DND-41 (cell line): ENCODE data around the gene KRTAP1-5.

Experiments used
- ATAC-seq: fragments of 200-7000 bp; cut with Tn5 transposase; 3 replicates; pipeline ENCODE4 v1.9.1; 2021; ENCODE audit warnings: low read depth; ENCODE audit not compliant: insufficient read depth
- DNase-seq: peaks from one replicate; pipeline ENCODE4 v3.0.0-alpha.2; 2020
- H2AFZ ChIP-seq: 2 replicates; pipeline ENCODE4 v1.6.0; 2012; ENCODE audit warnings: low read depth, low read length
- H3K27ac ChIP-seq: 2 replicates; pipeline ENCODE4 v1.5.1; 2012; ENCODE audit warnings: low read length, inconsistent platforms
- H3K27me3 ChIP-seq: fragments of 200-600 bp; sonication (generic); 2 replicates; pipeline ENCODE4 v1.6.0; 2012; ENCODE audit warnings: low read length, mild to moderate bottlenecking, inconsistent platforms; ENCODE audit not compliant: insufficient read depth, poor library complexity
- H3K36me3 ChIP-seq: 2 replicates; pipeline ENCODE4 v1.5.1; 2012; ENCODE audit warnings: low read length, inconsistent platforms; ENCODE audit not compliant: insufficient read depth
- H3K4me1 ChIP-seq: 2 replicates; pipeline ENCODE4 v1.5.1; 2012; ENCODE audit warnings: mild to moderate bottlenecking, low read length; ENCODE audit not compliant: insufficient read depth
- H3K4me2 ChIP-seq: 2 replicates; pipeline ENCODE4 v1.6.0; 2012; ENCODE audit warnings: mild to moderate bottlenecking, moderate library complexity, low read length, inconsistent platforms; ENCODE audit not compliant: insufficient read depth
- H3K4me3 ChIP-seq, 2 experiments: fragments of 200-600 bp in 1 of 2; shearing (Covaris generic) in 1 of 2; 2 replicates each; pipeline ENCODE4 v1.5.1; 2012 to 2016; ENCODE audit warnings: inconsistent platforms in 2 of 2, low read length in 2 of 2, mild to moderate bottlenecking in 2 of 2, low read depth in 1 of 2, moderate library complexity in 1 of 2
- H3K79me2 ChIP-seq: 2 replicates; pipeline ENCODE4 v1.6.0; 2012; ENCODE audit warnings: low read length, inconsistent platforms; ENCODE audit not compliant: insufficient read depth
- H3K9ac ChIP-seq: 2 replicates; pipeline ENCODE4 v1.6.0; 2012; ENCODE audit warnings: low read depth, mild to moderate bottlenecking, inconsistent platforms, low read length, moderate library complexity
- H3K9me3 ChIP-seq: 2 replicates; pipeline ENCODE4 v1.5.1; 2012; ENCODE audit warnings: low read length, moderate library complexity, mild to moderate bottlenecking, inconsistent platforms; ENCODE audit not compliant: insufficient read depth, severe bottlenecking
- H4K20me1 ChIP-seq: 2 replicates; pipeline ENCODE4 v1.6.0; 2012; ENCODE audit warnings: low read length; ENCODE audit not compliant: insufficient read depth
- EZH2 ChIP-seq: IDR thresholded peaks from 3 replicates; pipeline ENCODE4 v1.6.1; 2012; ENCODE audit warnings: borderline replicate concordance, low read depth, mild to moderate bottlenecking, moderate library complexity, low read length, inconsistent platforms; ENCODE audit not compliant: severe bottlenecking
- TF ChIP-seq, protein P1 (sequence below): IDR thresholded peaks from 2 replicates; pipeline ENCODE4 v1.5.1; 2012; ENCODE audit warnings: borderline replicate concordance, low read length, moderate library complexity, mild to moderate bottlenecking; ENCODE audit not compliant: poor library complexity, severe bottlenecking; ENCODE audit errors: extremely low read depth

KRTAP1-5 gene

DNA sequence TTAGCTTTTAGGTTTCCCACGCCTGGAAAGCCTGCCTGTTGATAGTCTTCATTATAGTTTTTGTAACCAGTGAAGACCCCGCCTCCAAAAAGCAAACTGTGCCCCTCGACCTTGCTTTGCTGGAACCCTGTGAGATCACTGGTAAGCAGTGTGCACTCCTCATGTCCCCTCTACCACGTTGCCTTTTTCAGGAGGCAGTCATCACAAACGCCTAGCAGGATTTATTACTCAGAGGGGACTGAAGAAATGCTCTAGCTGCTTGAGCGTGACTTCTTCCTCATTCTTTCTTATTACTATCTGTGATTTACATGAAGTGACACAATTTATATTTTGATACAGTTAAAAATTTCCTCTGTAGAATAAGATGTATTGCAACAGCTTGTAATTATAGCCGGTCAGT is 11.6 kb downstream of the KRTAP1-5 start:
- Histone ChIP-seq H3K9me3 (no peaks in the 10 kb centered on the region), H2AFZ (no peak overlapping the region), H4K20me1 (no peaks in the 10 kb centered on the region), H3K27me3 (peaks cover 16% of the 10 kb centered on the region), H3K4me3 (no peak overlapping the region), H3K79me2 (no peaks in the 10 kb centered on the region), H3K27ac (no peak overlapping the region), H3K36me3 (no peaks in the 10 kb centered on the region), H3K4me1 (no peaks in the 10 kb centered on the region), H3K4me2 (no peak overlapping the region), H3K9ac (no peak overlapping the region)
- ATAC-seq (no peak), DNase-seq (no peak)
- TF ChIP-seq, protein P1, sequence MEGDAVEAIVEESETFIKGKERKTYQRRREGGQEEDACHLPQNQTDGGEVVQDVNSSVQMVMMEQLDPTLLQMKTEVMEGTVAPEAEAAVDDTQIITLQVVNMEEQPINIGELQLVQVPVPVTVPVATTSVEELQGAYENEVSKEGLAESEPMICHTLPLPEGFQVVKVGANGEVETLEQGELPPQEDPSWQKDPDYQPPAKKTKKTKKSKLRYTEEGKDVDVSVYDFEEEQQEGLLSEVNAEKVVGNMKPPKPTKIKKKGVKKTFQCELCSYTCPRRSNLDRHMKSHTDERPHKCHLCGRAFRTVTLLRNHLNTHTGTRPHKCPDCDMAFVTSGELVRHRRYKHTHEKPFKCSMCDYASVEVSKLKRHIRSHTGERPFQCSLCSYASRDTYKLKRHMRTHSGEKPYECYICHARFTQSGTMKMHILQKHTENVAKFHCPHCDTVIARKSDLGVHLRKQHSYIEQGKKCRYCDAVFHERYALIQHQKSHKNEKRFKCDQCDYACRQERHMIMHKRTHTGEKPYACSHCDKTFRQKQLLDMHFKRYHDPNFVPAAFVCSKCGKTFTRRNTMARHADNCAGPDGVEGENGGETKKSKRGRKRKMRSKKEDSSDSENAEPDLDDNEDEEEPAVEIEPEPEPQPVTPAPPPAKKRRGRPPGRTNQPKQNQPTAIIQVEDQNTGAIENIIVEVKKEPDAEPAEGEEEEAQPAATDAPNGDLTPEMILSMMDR = no peak
- no peak for TF ChIP-seq EZH2

DNA sequence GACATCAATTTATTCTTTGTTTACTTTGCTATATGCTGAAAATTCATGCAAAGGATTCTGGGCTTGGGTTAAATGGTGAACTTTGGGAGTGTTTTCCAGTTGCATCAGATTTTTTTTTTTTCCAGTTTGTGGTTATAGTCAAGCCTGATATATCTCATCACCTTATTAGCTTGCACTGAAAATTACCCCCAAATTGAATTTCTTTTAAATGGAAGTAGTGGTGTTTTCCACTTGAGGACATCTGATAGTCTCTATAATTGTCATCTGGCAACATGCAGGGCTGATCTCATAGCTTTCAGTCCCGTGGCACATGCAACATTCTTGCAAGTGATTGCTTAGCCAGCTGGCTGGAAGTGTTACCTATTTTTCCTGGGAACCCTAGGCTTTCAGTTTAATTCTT is 13.4 kb downstream of the KRTAP1-5 start:
- Histone ChIP-seq H3K27me3 (peaks cover 18% of the 10 kb centered on the region), H3K36me3 (no peaks in the 10 kb centered on the region), H3K27ac (no peak overlapping the region), H3K9me3 (no peaks in the 10 kb centered on the region), H3K4me2 (no peak overlapping the region), H2AFZ (no peak overlapping the region), H3K4me1 (no peaks in the 10 kb centered on the region), H3K79me2 (no peaks in the 10 kb centered on the region), H3K9ac (no peak overlapping the region), H4K20me1 (no peaks in the 10 kb centered on the region), H3K4me3 (no peak overlapping the region)
- DNase-seq (no peak), ATAC-seq (no peak)
- TF ChIP-seq EZH2 = no peak
- TF ChIP-seq, protein P1 = no peak

DNA sequence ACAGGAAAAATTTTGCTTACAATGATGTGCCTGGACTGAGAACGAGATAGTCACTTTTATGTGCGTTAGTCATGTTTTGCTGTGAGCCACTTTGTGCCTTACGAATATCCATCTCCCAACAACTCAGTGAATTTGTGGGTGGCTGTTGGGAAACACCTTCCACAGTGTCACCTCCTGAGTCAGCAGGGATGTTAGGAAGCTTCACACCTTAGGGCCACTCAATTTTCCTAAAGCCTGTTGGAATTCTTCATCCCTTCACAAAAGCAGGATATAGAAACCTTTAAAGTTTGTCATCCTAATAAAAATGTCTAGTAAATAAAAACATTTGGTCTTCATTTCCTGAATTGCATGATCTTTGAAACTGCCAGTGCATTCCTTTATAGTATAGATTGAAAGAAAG is 13.8 kb downstream of the KRTAP1-5 start:
- no peaks in the 10 kb centered on the region for H3K4me1 ChIP-seq
- no peak overlapping the region for H3K4me2 ChIP-seq
- no peaks in the 10 kb centered on the region for H4K20me1 ChIP-seq
- no peak overlapping the region for H3K4me3 ChIP-seq
- DNase-seq (no peak), ATAC-seq (no peak)
- no peaks in the 10 kb centered on the region for H3K36me3 ChIP-seq
- H3K27ac ChIP-seq = no peak overlapping the region
- TF ChIP-seq, protein P1 = no peak
- TF ChIP-seq EZH2 = no peak
- H2AFZ ChIP-seq = no peak overlapping the region
- peaks cover 20% of the 10 kb centered on the region for H3K27me3 ChIP-seq
- no peaks in the 10 kb centered on the region for H3K9me3 ChIP-seq
- H3K9ac ChIP-seq = no peak overlapping the region
- no peaks in the 10 kb centered on the region for H3K79me2 ChIP-seq
